ENCODE measurements around the gene PDE6A.

PDE6A gene

DNA sequence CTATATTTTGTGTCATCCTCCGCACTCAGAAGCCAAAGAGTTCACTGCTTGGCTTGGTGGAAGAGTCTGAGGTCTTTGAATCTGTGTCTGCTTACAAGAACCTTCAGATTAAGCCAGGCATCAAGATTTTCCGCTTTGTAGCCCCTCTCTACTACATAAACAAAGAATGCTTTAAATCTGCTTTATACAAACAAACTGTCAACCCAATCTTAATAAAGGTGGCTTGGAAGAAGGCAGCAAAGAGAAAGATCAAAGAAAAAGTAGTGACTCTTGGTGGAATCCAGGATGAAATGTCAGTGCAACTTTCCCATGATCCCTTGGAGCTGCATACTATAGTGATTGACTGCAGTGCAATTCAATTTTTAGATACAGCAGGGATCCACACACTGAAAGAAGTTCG lies 36.6 kb upstream of the PDE6A start:
- H3K27me3 ChIP-seq (replicated peaks): no peaks in the 10 kb centered on the region
- no peak overlapping the region for H3K4me3 ChIP-seq (ENCODE audit: low read depth, low read length)
- in situ Hi-C loops (cut with HindIII; ENCODE audit: low pct_ligation_motif_present, low sequenced_read_pairs): loop anchor here (25.0 kb wide), 1 partner anchor 344 kb away; no protein-coding TSS in a partner anchor
- H3K36me3 ChIP-seq (replicated peaks): peaks cover 14% of the 10 kb centered on the region
- no peak overlapping the region for H3K27ac ChIP-seq
- no peak for DNase-seq
- TF ChIP-seq, protein P1, sequence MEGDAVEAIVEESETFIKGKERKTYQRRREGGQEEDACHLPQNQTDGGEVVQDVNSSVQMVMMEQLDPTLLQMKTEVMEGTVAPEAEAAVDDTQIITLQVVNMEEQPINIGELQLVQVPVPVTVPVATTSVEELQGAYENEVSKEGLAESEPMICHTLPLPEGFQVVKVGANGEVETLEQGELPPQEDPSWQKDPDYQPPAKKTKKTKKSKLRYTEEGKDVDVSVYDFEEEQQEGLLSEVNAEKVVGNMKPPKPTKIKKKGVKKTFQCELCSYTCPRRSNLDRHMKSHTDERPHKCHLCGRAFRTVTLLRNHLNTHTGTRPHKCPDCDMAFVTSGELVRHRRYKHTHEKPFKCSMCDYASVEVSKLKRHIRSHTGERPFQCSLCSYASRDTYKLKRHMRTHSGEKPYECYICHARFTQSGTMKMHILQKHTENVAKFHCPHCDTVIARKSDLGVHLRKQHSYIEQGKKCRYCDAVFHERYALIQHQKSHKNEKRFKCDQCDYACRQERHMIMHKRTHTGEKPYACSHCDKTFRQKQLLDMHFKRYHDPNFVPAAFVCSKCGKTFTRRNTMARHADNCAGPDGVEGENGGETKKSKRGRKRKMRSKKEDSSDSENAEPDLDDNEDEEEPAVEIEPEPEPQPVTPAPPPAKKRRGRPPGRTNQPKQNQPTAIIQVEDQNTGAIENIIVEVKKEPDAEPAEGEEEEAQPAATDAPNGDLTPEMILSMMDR (IDR thresholded peaks at IDR 0.05; ENCODE audit: low read depth, low read length, missing control alignments): no peak

GRCh38 chr5:149979896-149980295 lies 35.3 kb upstream of the PDE6A start:
- TF ChIP-seq, protein P1 (IDR thresholded peaks at IDR 0.05; ENCODE audit: low read depth, low read length, missing control alignments): no peak
- Histone ChIP-seq H3K27ac (no peak overlapping the region), H3K36me3 (replicated peaks) (peaks cover 14% of the 10 kb centered on the region), H3K27me3 (replicated peaks) (no peaks in the 10 kb centered on the region), H3K4me3 (ENCODE audit: low read depth, low read length) (no peak overlapping the region)
- no peak for DNase-seq
- in situ Hi-C loops (cut with HindIII; ENCODE audit: low pct_ligation_motif_present, low sequenced_read_pairs): loop anchor here (25.0 kb wide), 1 partner anchor 343 kb away; no protein-coding TSS in a partner anchor

GRCh38 chr5:149975409-149975808 lies 30.8 kb upstream of the PDE6A start:
- TF ChIP-seq, protein P1 (IDR thresholded peaks at IDR 0.05; ENCODE audit: low read depth, low read length, missing control alignments): no peak
- H3K4me3 ChIP-seq (ENCODE audit: low read depth, low read length): no peak overlapping the region
- H3K27ac ChIP-seq: no peak overlapping the region
- no peak for DNase-seq
- no peaks in the 10 kb centered on the region for H3K27me3 ChIP-seq (replicated peaks)
- H3K36me3 ChIP-seq (replicated peaks): peaks cover 9% of the 10 kb centered on the region
- in situ Hi-C loops (cut with HindIII; ENCODE audit: low pct_ligation_motif_present, low sequenced_read_pairs): loop anchor here (25.0 kb wide), 1 partner anchor 338 kb away; no protein-coding TSS in a partner anchor

DNA sequence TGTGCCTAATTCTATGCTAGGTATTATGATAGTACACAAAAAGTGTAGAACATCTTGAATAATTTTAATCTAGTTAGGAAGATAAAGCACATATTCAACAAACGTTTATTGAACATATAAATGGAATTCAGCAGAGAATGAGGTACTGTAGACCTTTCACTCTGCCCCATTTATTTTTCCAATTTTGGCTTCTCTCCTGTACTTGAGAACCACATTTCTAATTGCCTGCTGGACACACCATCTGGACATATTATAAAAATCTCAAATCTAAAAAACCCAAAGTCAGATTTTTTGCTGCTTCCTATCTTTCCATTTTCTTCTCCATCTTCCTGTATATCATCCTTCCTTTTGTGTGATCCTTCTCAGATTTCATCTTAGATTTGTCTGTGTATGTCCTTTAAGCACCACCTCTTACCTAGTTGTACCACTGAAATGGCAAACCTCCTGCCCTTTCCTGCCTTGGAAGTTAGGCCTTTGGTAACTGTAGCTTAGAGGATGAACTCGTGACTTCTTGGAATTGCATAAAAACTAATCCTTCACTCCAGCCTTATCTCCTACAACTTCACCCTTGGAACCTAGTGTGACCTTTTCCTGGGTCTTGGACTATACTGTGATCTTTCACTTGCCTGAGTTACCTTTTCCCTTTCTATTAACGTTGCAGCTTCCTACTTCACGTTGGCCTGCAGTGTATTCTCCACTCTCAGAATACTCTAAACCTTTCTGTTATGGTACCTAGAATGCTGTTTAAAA lies 24.8 kb upstream of the PDE6A start:
- Histone ChIP-seq H3K36me3 (replicated peaks) (no peaks in the 10 kb centered on the region), H3K27ac (no peak overlapping the region), H3K27me3 (replicated peaks) (no peaks in the 10 kb centered on the region), H3K4me3 (ENCODE audit: low read depth, low read length) (no peak overlapping the region)
- in situ Hi-C loops (cut with HindIII; ENCODE audit: low pct_ligation_motif_present, low sequenced_read_pairs): no loop called here
- DNase-seq: no peak
- TF ChIP-seq, protein P1 (IDR thresholded peaks at IDR 0.05; ENCODE audit: low read depth, low read length, missing control alignments): no peak

- Histone ChIP-seq H3K4me3 (ENCODE audit: low read depth, low read length) (no peak overlapping the region), H3K36me3 (replicated peaks) (no peaks in the 10 kb centered on the region), H3K27me3 (replicated peaks) (no peaks in the 10 kb centered on the region), H3K27ac (no peak overlapping the region)
- no peak for DNase-seq
- in situ Hi-C loops (cut with HindIII; ENCODE audit: low pct_ligation_motif_present, low sequenced_read_pairs): no loop called here
- TF ChIP-seq, protein P1 (IDR thresholded peaks at IDR 0.05; ENCODE audit: low read depth, low read length, missing control alignments): no peak
Observed at GRCh38 chr5:149966946-149967345, 22.4 kb upstream of the PDE6A start.

All from brain microvascular endothelial cell (primary cell).